Keratinocyte (primary cell): Measurements from ENCODE around the gene CSMD2. TPM values are rescaled to one million over a fixed set of nuclear protein-coding genes. Genes with fewer than 3 reads are reported as not detected.

ENCODE experiments used
- DNase-seq: peaks from one replicate; pipeline ENCODE4 v3.0.0-alpha.2; 2011; ENCODE audit warnings: low read depth, missing footprints, low spot score
- FAIRE-seq: peaks from 2 replicates; lab custom pipeline; 2011; peaks lifted over from hg19 to GRCh38; lab: Jason Lieb, UNC
- H2AFZ ChIP-seq: 2 replicates; pipeline ENCODE4 v1.6.0; 2012; ENCODE audit warnings: low read length, control low read depth, inconsistent platforms; ENCODE audit not compliant: control insufficient read depth
- H3K27ac ChIP-seq: 2 replicates; pipeline ENCODE4 v1.5.1; 2011; ENCODE audit warnings: low read length; ENCODE audit not compliant: control insufficient read depth, insufficient read depth
- H3K27me3 ChIP-seq: 3 replicates; pipeline ENCODE4 v1.6.0; 2011; ENCODE audit warnings: low read length; ENCODE audit not compliant: control insufficient read depth, insufficient read depth; ENCODE audit errors: extremely low read depth
- H3K36me3 ChIP-seq, 2 experiments: 2 replicates in 1 of 2; 3 replicates in 1 of 2; pipeline ENCODE4 v1.5.1; 2011; ENCODE audit warnings: low read length in 2 of 2, mild to moderate bottlenecking in 1 of 2; ENCODE audit not compliant: control insufficient read depth in 2 of 2, insufficient read depth in 2 of 2; ENCODE audit errors: extremely low read depth in 1 of 2
- H3K4me1 ChIP-seq: 3 replicates; pipeline ENCODE4 v1.5.1; 2011; ENCODE audit warnings: low read length; ENCODE audit not compliant: control insufficient read depth, insufficient read depth; ENCODE audit errors: extremely low read depth
- H3K4me2 ChIP-seq: 3 replicates; pipeline ENCODE4 v1.6.0; 2011; ENCODE audit warnings: low read depth, low read length; ENCODE audit not compliant: control insufficient read depth, insufficient read depth; ENCODE audit errors: extremely low read depth
- H3K4me3 ChIP-seq, 3 experiments: fragments of 200-600 bp in 1 of 3; sonication (generic) in 1 of 3; 2 replicates in 2 of 3; 3 replicates in 1 of 3; pipeline ENCODE4 v1.5.1; 2011 to 2016; ENCODE audit warnings: low read length in 3 of 3, mild to moderate bottlenecking in 3 of 3, control low read depth in 2 of 3, inconsistent platforms in 1 of 3, low read depth in 1 of 3, mixed read lengths in 1 of 3, mixed run types in 1 of 3, moderate library complexity in 1 of 3; ENCODE audit not compliant: control insufficient read depth in 2 of 3, insufficient read depth in 2 of 3; ENCODE audit errors: extremely low read depth in 1 of 3
- H3K79me2 ChIP-seq: 2 replicates; pipeline ENCODE4 v1.6.0; 2012; ENCODE audit warnings: low read length; ENCODE audit not compliant: control insufficient read depth, insufficient read depth
- H3K9ac ChIP-seq: 3 replicates; pipeline ENCODE4 v1.6.0; 2011; ENCODE audit warnings: low read length; ENCODE audit not compliant: control insufficient read depth, insufficient read depth; ENCODE audit errors: extremely low read depth
- H3K9me1 ChIP-seq: 3 replicates; pipeline ENCODE4 v1.6.0; 2011; ENCODE audit warnings: low read length; ENCODE audit not compliant: control insufficient read depth, insufficient read depth; ENCODE audit errors: extremely low read depth
- H3K9me3 ChIP-seq: 2 replicates; pipeline ENCODE4 v1.5.1; 2012; ENCODE audit warnings: low read depth, low read length; ENCODE audit not compliant: control insufficient read depth
- H4K20me1 ChIP-seq: 3 replicates; pipeline ENCODE4 v1.6.0; 2011; ENCODE audit warnings: low read length; ENCODE audit not compliant: control insufficient read depth, insufficient read depth; ENCODE audit errors: extremely low read depth
- CTCF ChIP-seq, 3 experiments: IDR thresholded peaks in 1 of 3; conservative IDR thresholded peaks in 1 of 3; optimal IDR thresholded peaks in 1 of 3; 2 replicates in 2 of 3; 3 replicates in 1 of 3; pipeline versions ENCODE3 to v1.5.1; 2011; ENCODE audit warnings: low read length in 3 of 3, mild to moderate bottlenecking in 3 of 3, moderate library complexity in 2 of 3, control low read depth in 1 of 3, inconsistent platforms in 1 of 3; ENCODE audit not compliant: insufficient read depth in 2 of 3; ENCODE audit errors: extremely low read depth in 1 of 3
- EZH2 ChIP-seq: IDR thresholded peaks from one replicate; pipeline ENCODE4 v1.6.1; 2012; ENCODE audit warnings: inconsistent platforms, mild to moderate bottlenecking, low read length, moderate library complexity
- dilution Hi-C: fragments of 300-500 bp; cut with MboI; formaldehyde crosslinking; loops from one replicate; pipeline ENCODE4 v1.7.0; 2020; ENCODE audit warnings: low sequenced_read_pairs; ENCODE audit not compliant: extremely low pct_ligation_motif_present
- polyA plus RNA-seq, 5 experiments: library from polyadenylated mRNA; depleted of rRNA in 3 of 5; stranded (reverse) in 3 of 5; stranded (forward) in 1 of 5; unstranded in 1 of 5; fragments of >200 nt; gene quantifications; 1 replicate in 1 of 5; 2 replicates in 3 of 5; 3 replicates in 1 of 5; pipeline versions ENCODE4 v1.2.1 to v1.2.3, GENCODE V29; 2011 to 2012; ENCODE audit warnings: missing spikeins in 2 of 5, low read depth in 1 of 5, low replicate concordance in 1 of 5

The CSMD2 gene
- polyA plus RNA-seq, 1 donor (not counting 4 experiments of a cell fraction or from before 2014, with no cell fraction given), result 2.0 TPM

DNA sequence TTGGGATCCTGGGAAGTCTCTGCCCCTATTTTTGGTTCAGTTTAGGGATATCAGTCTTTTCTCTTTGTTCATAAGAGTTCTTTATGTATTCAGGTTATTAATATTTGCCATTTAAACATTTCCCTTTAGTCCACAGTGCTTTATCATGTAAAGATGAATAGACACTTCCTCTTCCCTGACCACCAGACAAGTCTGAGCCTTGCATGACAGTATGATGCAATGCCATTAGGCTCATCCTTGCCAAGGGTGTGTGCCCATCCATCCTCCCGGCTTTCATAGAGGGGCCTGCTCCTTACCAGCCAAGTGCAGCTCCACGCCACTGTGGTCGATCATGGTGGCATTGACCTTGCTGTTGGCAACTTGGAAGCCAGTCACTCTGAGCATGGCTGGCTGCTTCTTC is 640.4 kb downstream of the CSMD2 start:
- no peaks in the 10 kb centered on the region for H3K79me2 ChIP-seq
- no peak for TF ChIP-seq EZH2
- no peak for TF ChIP-seq CTCF (optimal IDR thresholded peaks at IDR 0.05 in 1 of 3, IDR thresholded peaks at IDR 0.05 in 1 of 3, conservative IDR thresholded peaks at IDR 0.05 in 1 of 3; ENCODE audit: extremely low read depth in 1 of 3, insufficient read depth in 2 of 3, low read length in 3 of 3)
- no peak overlapping the region for H3K9ac ChIP-seq
- H3K9me1 ChIP-seq, result no peaks in the 10 kb centered on the region
- no peak overlapping the region for H3K4me3 ChIP-seq
- no peaks in the 10 kb centered on the region for H3K36me3 ChIP-seq
- H3K4me2 ChIP-seq, result no peak overlapping the region
- FAIRE-seq (peak; percentile 76), DNase-seq (no peak)
- no peaks in the 10 kb centered on the region for H3K27me3 ChIP-seq
- H3K9me3 ChIP-seq, result peaks cover 2% of the 10 kb centered on the region
- no peaks in the 10 kb centered on the region for H4K20me1 ChIP-seq
- H3K4me1 ChIP-seq, result peaks cover 7% of the 10 kb centered on the region
- dilution Hi-C loops, result no loop called here
- no peak overlapping the region for H3K27ac ChIP-seq
- no peak overlapping the region for H2AFZ ChIP-seq

- Histone ChIP-seq H4K20me1 (no peaks in the 10 kb centered on the region), H3K36me3 (no peaks in the 10 kb centered on the region), H3K9me3 (no peaks in the 10 kb centered on the region), H3K4me1 (peaks cover 2% of the 10 kb centered on the region), H3K9ac (no peak overlapping the region), H3K9me1 (no peaks in the 10 kb centered on the region), H2AFZ (no peak overlapping the region), H3K27me3 (no peaks in the 10 kb centered on the region), H3K79me2 (no peaks in the 10 kb centered on the region), H3K27ac (no peak overlapping the region), H3K4me3 (no peak overlapping the region), H3K4me2 (no peak overlapping the region)
- FAIRE-seq (no peak), DNase-seq (no peak)
- TF ChIP-seq EZH2, result no peak
- no peak for TF ChIP-seq CTCF (optimal IDR thresholded peaks at IDR 0.05 in 1 of 3, IDR thresholded peaks at IDR 0.05 in 1 of 3, conservative IDR thresholded peaks at IDR 0.05 in 1 of 3; ENCODE audit: extremely low read depth in 1 of 3, insufficient read depth in 2 of 3, low read length in 3 of 3)
- dilution Hi-C loops, result no loop called here
Observed at GRCh38 chr1:33519240-33519884, 645.7 kb downstream of the CSMD2 start.
